ENCODE measurements around the gene FGD4. TPM values are rescaled to one million over a fixed set of nuclear protein-coding genes. Genes with fewer than 3 reads are reported as not detected.

The FGD4 gene
- total RNA-seq, 1 experiment from 2014 or later = 54.3 TPM

GRCh38 chr12:32450768-32451167 lies 51.4 kb downstream of the FGD4 start:
- Histone ChIP-seq H3K14ac (ENCODE audit: insufficient read depth, low read length) (no peak overlapping the region), H2AK5ac (ENCODE audit: insufficient read length, low read length) (no peak overlapping the region), H3K9me3 (ENCODE audit: control insufficient read depth, low read depth, low read length) (no peaks in the 10 kb centered on the region), H2BK20ac (ENCODE audit: low read depth, low read length, poor library complexity, severe bottlenecking) (no peak overlapping the region), H2BK15ac (ENCODE audit: low read depth, low read length) (no peak overlapping the region), H4K8ac (replicated peaks; ENCODE audit: insufficient read length, low read depth, low read length) (no peak overlapping the region), H3K4me2 (ENCODE audit: insufficient read depth, insufficient read length, low read length) (no peak overlapping the region), H3K18ac (ENCODE audit: insufficient read length, low read depth, low read length) (no peak overlapping the region), H2BK12ac (ENCODE audit: insufficient read length, low read depth, low read length) (no peak overlapping the region), H3K4ac (ENCODE audit: low read depth, low read length) (no peak overlapping the region), H3K9ac (ENCODE audit: extremely low read depth, insufficient read length, low read length) (no peak overlapping the region), H3K27ac (ENCODE audit: insufficient read length, low read depth, low read length) (peak overlapping the region; percentile 66), H2BK120ac (ENCODE audit: low read depth, low read length, poor library complexity, severe bottlenecking) (no peak overlapping the region), H3T11ph (ENCODE audit: low read length) (no peak overlapping the region), H3K23me2 (ENCODE audit: insufficient read length, low read depth, low read length, poor library complexity, severe bottlenecking) (no peaks in the 10 kb centered on the region), H3K27me3 (ENCODE audit: insufficient read depth, low read length) (no peaks in the 10 kb centered on the region), H2BK5ac (ENCODE audit: insufficient read length, low read length) (no peak overlapping the region), H4K20me1 (ENCODE audit: control insufficient read depth, insufficient read depth, insufficient read length) (no peaks in the 10 kb centered on the region), H3K56ac (ENCODE audit: insufficient read length, low read depth, low read length) (no peak overlapping the region), H3K79me1 (ENCODE audit: insufficient read depth, low read depth, low read length, poor library complexity, severe bottlenecking) (peaks cover 4% of the 10 kb centered on the region), H4K91ac (ENCODE audit: insufficient read length, low read depth, low read length) (no peak overlapping the region), H2AFZ (ENCODE audit: low read length) (no peak overlapping the region), H4K5ac (ENCODE audit: insufficient read length, low read depth, low read length) (no peak overlapping the region), H3K79me2 (ENCODE audit: insufficient read depth, low read length) (peaks cover 26% of the 10 kb centered on the region; the same call in 1 of the 2 replicates), H3K23ac (ENCODE audit: insufficient read length, low read depth, low read length) (no peak overlapping the region), H3K4me1 (ENCODE audit: insufficient read depth, low read length) (peaks cover 17% of the 10 kb centered on the region; the same call in 1 of the 2 replicates)
- Mint-ChIP-seq H3K9me3 (no peaks in the 10 kb centered on the region), H3K27me3 (ENCODE audit: low read depth) (no peaks in the 10 kb centered on the region), H3K4me1 (peaks cover 69 to 70% of the 10 kb centered on the region in 2 experiments), H3K27ac (peak overlapping the region; percentile 7 to 79 (median 62); a peak in 6 of 7 replicates), H3K4me3 (no peak overlapping the region), H3K36me3 (ENCODE audit: insufficient read depth in 1 of 3, low read depth in 3 of 3) (peaks cover 0 to 8% (median 0%) of the 10 kb centered on the region in 3 experiments; a peak in 2 of 7 replicates)
- WGBS (ENCODE audit: extremely low coverage, insufficient read length, low lambda C conversion rate) = no CpG with 5 or more reads among the region's 1 CpG
- no peak for TF ChIP-seq CTCF (conservative IDR thresholded peaks at IDR 0.05)
- DNase-seq = no peak
